K562 (cell line): ENCODE measurements around the gene BANP. TPM values are rescaled to one million over a fixed set of nuclear protein-coding genes. Genes with fewer than 3 reads are reported as not detected.

Experiments used
- polyA plus RNA-seq, 8 experiments: library from polyadenylated mRNA; depleted of rRNA in 4 of 8; stranded (reverse) in 5 of 8; unstranded in 3 of 8; fragments of >200 nt; fragmentation: Nextera tagmentation in 2 of 8; fragmentation: Illumina TruSeq in 1 of 8; extraction: Ambion mirVana in 2 of 8; extraction: Trizol in 1 of 8; gene quantifications; 2 replicates each; pipeline versions ENCODE4 v1.2.1 to v1.2.3, GENCODE V29; 2011 to 2014; ENCODE audit warnings: inconsistent platforms in 1 of 8, missing spikeins in 1 of 8
- small RNA-seq: library from RNA; depleted of rRNA; stranded (forward); fragments of <200 nt; gene quantifications from one replicate; pipeline ENCODE3, GENCODE V24; 2014
- total RNA-seq, 7 experiments: library from RNA; depleted of rRNA in 6 of 7; stranded (reverse); fragments of >200 nt in 6 of 7; fragmentation: Illumina TruSeq in 2 of 7; extraction: Trizol in 2 of 7; gene quantifications; 2 replicates each; pipeline versions ENCODE4 v1.2.1 to v1.2.3, GENCODE V29; 2011 to 2021; ENCODE audit warnings: low replicate concordance in 1 of 7

The BANP gene
- total and polyA plus RNA-seq, 9 of the 15 experiments (the other 6 are each of a cell fraction or from before 2014, with no cell fraction given) = 4.6 to 22.1 (median 15.6) TPM

Small RNAs within 50 kb of the gene (small RNA-seq; reads per million reads assigned to genes)
- not detected for gene AC127455.1

Other genes with a start within 250 kb of the BANP start
- 52.7 and 59.4 TPM in 2 replicates for gene KLHDC4, start 185.4 kb upstream of the BANP start, total RNA-seq (2014; rRNA removed)
- gene KLHDC4, start 185.4 kb upstream of the BANP start, total RNA-seq (2014; rRNA removed; fragmentation: Illumina TruSeq; extraction: Trizol) = 17.9 and 25.5 TPM in 2 replicates
- gene KLHDC4, start 185.4 kb upstream of the BANP start, total RNA-seq (2015; rRNA removed; fragmentation: Illumina TruSeq; extraction: Trizol) = 31.8 and 32.8 TPM in 2 replicates
- 62.8 and 68.1 TPM in 2 replicates for gene KLHDC4, start 185.4 kb upstream of the BANP start, total RNA-seq (2021)
- gene KLHDC4, start 185.4 kb upstream of the BANP start, polyA plus RNA-seq (2011; rRNA removed) = 23.7 and 24.9 TPM in 2 replicates
- 37.3 and 48.5 TPM in 2 replicates for gene KLHDC4, start 185.4 kb upstream of the BANP start, polyA plus RNA-seq (2014; fragmentation: Illumina TruSeq; extraction: Trizol)
- 1 to 10 TPM; 1.3 to 2.5 TPM for gene KLHDC4, start 185.4 kb upstream of the BANP start, polyA plus RNA-seq (2014; fragmentation: Nextera tagmentation; extraction: Ambion mirVana)
- gene KLHDC4, start 185.4 kb upstream of the BANP start, polyA plus RNA-seq (2014; rRNA removed) = 53.5 and 63.4 TPM in 2 replicates
- gene SLC7A5, start 81.9 kb upstream of the BANP start, total RNA-seq (2014; rRNA removed) = 60.8 and 75.7 TPM in 2 replicates
- 16.9 and 18.6 TPM in 2 replicates for gene SLC7A5, start 81.9 kb upstream of the BANP start, total RNA-seq (2014; rRNA removed; fragmentation: Illumina TruSeq; extraction: Trizol)
- 18.2 and 21.2 TPM in 2 replicates for gene SLC7A5, start 81.9 kb upstream of the BANP start, total RNA-seq (2015; rRNA removed; fragmentation: Illumina TruSeq; extraction: Trizol)
- 187 and 220 TPM in 2 replicates for gene SLC7A5, start 81.9 kb upstream of the BANP start, total RNA-seq (2021)
- 14.2 and 19.4 TPM in 2 replicates for gene SLC7A5, start 81.9 kb upstream of the BANP start, polyA plus RNA-seq (2011; rRNA removed)
- 97.4 and 161 TPM in 2 replicates for gene SLC7A5, start 81.9 kb upstream of the BANP start, polyA plus RNA-seq (2014; fragmentation: Illumina TruSeq; extraction: Trizol)
- 1 to 10 TPM; 1.9 to 4.9 TPM for gene SLC7A5, start 81.9 kb upstream of the BANP start, polyA plus RNA-seq (2014; fragmentation: Nextera tagmentation; extraction: Ambion mirVana)
- 78.0 and 83.8 TPM in 2 replicates for gene SLC7A5, start 81.9 kb upstream of the BANP start, polyA plus RNA-seq (2014; rRNA removed)
- not detected in 2 replicates for gene CA5A, start 14.9 kb upstream of the BANP start, total RNA-seq (2014; rRNA removed)
- not detected in 2 replicates for gene CA5A, start 14.9 kb upstream of the BANP start, total RNA-seq (2014; rRNA removed; fragmentation: Illumina TruSeq; extraction: Trizol)
- gene CA5A, start 14.9 kb upstream of the BANP start, total RNA-seq (2015; rRNA removed; fragmentation: Illumina TruSeq; extraction: Trizol) = not detected in 2 replicates
- gene CA5A, start 14.9 kb upstream of the BANP start, total RNA-seq (2021) = not detected in 2 replicates
- gene CA5A, start 14.9 kb upstream of the BANP start, polyA plus RNA-seq (2011; rRNA removed) = not detected in 2 replicates
- gene CA5A, start 14.9 kb upstream of the BANP start, polyA plus RNA-seq (2014; fragmentation: Illumina TruSeq; extraction: Trizol) = not detected in 2 replicates
- gene CA5A, start 14.9 kb upstream of the BANP start, polyA plus RNA-seq (2014; fragmentation: Nextera tagmentation; extraction: Ambion mirVana) = not detected
- gene CA5A, start 14.9 kb upstream of the BANP start, polyA plus RNA-seq (2014; rRNA removed) = not detected in 2 replicates